HG03139 (cell line): Measurements from ENCODE around the gene ABCD3.
A peak's percentile ranks its signal among the peaks of the same experiment; 100 is the strongest.
"Not testable (repeated sequence)": the region's sequence is repeated elsewhere in the genome, so short reads cannot be mapped to it uniquely, and the experiment has no call there.

ENCODE experiments used
- ATAC-seq: cut with Tn5 transposase; IDR thresholded peaks from one replicate; pipeline ENCODE4 v1.9.1; 2021; ENCODE audit not compliant: unreplicated experiment

The ABCD3 gene

GRCh38 chr1:94417978-94418663 lies at the start of gene ABCD3:
ABCD3 (plus strand) TSS chr1:94418389; CDS start chr1:94418479, 90 bp downstream.
- peak; percentile 95 for ATAC-seq

- not testable (repeated sequence) for ATAC-seq
These were observed 45.4 kb upstream of the ABCD3 start for GRCh38 chr1:94372771-94373170.

GRCh38 chr1:94373311-94373710 lies 44.9 kb upstream of the ABCD3 start:
- ATAC-seq = not testable (repeated sequence)

- not testable (repeated sequence) for ATAC-seq
These were observed 42.5 kb upstream of the ABCD3 start for GRCh38 chr1:94375666-94376065.

- ATAC-seq = not testable (repeated sequence)
These were observed 39.7 kb upstream of the ABCD3 start for GRCh38 chr1:94378493-94378892.

GRCh38 chr1:94379615-94380014 lies 38.6 kb upstream of the ABCD3 start:
- ATAC-seq = no peak

- no peak for ATAC-seq
These were observed 36.0 kb upstream of the ABCD3 start for GRCh38 chr1:94382201-94382600.

- no peak for ATAC-seq
These were observed 34.2 kb upstream of the ABCD3 start for GRCh38 chr1:94383966-94384408.

- no peak for ATAC-seq
These were observed 33.5 kb upstream of the ABCD3 start for GRCh38 chr1:94384485-94385265.

- ATAC-seq = no peak
These were observed 32.8 kb upstream of the ABCD3 start for GRCh38 chr1:94385308-94385929.

- no peak for ATAC-seq
These were observed 28.9 kb upstream of the ABCD3 start for GRCh38 chr1:94389298-94389697.

- no peak for ATAC-seq
These were observed 23.9 kb upstream of the ABCD3 start for GRCh38 chr1:94394247-94394646.

- ATAC-seq = no peak
These were observed 23.0 kb upstream of the ABCD3 start for GRCh38 chr1:94395231-94395630.

- no peak for ATAC-seq
These were observed 22.4 kb upstream of the ABCD3 start for GRCh38 chr1:94395748-94396309.

- no peak for ATAC-seq
These were observed 21.7 kb upstream of the ABCD3 start for GRCh38 chr1:94396356-94397010.

- no peak for ATAC-seq
These were observed 19.8 kb upstream of the ABCD3 start for GRCh38 chr1:94398356-94398755.

GRCh38 chr1:94399453-94399852 lies 18.7 kb upstream of the ABCD3 start:
- ATAC-seq = no peak

- ATAC-seq = no peak
These were observed 17.0 kb upstream of the ABCD3 start for GRCh38 chr1:94401206-94401605.

GRCh38 chr1:94406446-94406845 lies 11.7 kb upstream of the ABCD3 start:
- no peak for ATAC-seq

- no peak for ATAC-seq
These were observed 9.9 kb upstream of the ABCD3 start for GRCh38 chr1:94408104-94408830.
